ENCODE data around the gene CCDC116.
"Not testable (repeated sequence)": the region's sequence is repeated elsewhere in the genome, so short reads cannot be mapped to it uniquely, and the experiment has no call there.

Gene CCDC116

DNA sequence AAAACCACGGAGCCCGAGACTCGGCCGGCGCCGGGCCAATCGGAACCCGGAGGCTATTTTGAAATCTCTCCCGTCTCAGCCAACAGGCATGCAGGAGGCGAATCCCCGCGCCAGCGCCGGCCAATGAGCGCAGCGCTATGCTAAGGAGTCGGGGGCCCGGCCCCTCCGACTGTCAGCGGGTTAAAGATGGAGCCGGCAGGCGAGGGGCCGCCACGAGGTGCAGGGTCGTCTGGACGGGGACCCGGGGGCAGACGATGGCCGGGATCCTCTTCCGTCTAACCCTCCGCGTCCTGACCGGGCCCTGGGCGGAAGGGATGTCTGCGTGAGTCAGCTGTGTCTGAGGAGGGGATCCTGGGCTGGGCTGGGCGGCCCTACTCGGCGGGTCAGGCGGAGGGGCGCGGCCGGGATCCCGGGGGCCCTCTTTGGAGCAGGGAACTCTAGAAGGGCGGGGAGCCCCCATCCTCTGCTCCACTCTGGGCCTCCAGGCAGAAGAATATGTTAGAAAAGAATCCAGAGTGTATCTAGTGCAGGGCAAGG is 19.5 kb downstream of the CCDC116 start:
- peak; percentile 83 for DNase-seq (ENCODE audit: low read depth)

DNA sequence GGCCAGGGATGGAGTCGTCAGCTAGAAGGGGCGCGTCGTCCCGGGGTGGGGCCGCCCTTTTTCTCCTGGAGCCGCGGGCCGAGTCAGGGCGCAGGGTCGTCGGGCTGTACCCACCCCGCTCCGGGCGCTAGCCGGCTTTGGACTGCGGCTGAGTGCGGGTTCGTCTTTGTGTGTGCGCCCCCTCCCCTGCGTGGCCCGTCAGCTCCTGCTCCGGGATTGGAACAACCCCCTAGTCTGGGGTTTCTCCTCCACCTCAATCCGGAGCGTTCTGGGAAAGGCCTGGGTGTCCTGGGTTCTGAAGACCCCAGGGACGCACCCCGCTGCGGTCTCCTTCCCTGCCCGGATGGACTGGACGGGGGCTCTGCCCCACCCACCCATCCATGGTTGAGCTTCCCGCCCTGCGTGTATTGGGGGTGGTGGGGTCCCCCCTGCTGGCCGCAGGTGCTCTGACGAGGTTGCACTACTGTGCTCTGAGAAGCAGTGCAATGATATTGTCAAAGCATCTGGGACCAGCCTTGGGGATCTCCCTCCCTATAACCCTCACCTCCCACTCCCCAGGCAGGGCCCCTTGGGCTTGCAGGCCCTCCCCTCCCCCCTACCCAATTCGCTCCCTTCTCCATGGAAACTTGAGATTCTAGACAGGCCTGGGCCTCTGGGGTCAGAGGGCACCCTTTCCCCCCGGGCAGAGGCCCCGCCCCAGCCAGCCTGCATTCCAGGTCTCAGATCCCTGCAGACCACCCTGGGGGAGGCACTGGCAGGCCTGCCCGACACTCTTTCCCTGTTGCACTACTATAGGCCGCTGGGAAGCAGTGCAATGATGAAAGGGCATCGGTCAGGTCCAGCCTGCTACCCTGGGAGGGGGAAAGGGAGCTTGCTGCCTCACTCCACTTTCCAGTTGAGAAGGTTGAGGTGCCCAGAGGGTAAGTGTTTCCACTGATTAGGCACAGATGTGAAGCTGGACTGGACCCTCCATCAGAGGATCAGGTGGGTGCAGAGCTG is 20.3 kb downstream of the CCDC116 start:
- no peak for DNase-seq (ENCODE audit: low read depth)

DNA sequence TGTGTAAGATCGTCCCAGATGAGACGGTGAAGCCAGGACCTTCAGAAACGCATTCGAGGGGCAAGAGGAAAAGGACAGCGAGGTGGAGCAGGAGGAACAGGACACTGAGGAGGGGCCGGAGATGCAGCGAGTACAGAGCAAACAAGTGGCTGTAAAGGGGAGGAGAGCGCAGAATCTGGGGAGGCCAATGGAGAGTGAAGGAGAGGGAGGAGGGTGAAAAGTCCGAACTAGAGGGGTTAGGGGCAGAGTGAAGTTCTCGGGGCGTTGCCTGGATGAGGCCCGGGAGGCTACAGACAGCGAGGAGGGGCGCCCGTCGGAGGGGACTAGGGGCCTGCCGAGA is 24.4 kb downstream of the CCDC116 start:
- no peak for DNase-seq (ENCODE audit: low read depth)

DNA sequence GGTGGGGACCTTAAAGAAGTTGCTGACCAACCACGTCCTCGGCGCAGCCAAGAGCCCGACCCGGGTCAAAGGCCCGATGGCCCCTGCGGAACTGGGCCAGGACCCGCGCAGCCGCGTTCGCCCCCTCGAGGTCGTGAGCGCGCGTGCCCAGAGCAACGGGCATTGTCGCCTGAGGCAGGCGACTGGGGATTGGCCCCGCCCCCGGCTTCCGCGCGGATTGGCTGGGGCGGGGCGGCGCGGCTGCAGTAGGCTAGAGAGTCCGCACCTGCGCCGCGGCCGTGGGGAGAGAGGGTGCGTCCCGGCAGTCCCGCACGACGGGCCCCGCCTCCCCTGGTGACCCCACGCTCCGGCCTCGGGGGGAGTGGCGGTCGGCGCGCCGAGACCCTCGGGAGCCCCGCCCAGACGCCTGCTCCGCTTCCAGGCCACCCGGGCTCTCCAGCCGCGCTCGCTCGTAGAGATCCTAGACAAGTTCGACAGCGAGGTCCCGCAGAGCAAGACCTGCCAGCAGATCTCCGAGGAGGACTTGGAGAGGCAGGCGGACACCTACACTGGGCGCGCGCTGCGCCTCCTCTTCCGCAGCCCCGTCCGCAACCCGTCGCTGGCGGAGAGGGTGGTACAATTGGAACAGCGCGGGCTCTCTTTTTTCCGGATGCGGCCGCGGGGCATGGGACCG is 24.9 kb downstream of the CCDC116 start:
- no peak for DNase-seq (ENCODE audit: low read depth)

DNA sequence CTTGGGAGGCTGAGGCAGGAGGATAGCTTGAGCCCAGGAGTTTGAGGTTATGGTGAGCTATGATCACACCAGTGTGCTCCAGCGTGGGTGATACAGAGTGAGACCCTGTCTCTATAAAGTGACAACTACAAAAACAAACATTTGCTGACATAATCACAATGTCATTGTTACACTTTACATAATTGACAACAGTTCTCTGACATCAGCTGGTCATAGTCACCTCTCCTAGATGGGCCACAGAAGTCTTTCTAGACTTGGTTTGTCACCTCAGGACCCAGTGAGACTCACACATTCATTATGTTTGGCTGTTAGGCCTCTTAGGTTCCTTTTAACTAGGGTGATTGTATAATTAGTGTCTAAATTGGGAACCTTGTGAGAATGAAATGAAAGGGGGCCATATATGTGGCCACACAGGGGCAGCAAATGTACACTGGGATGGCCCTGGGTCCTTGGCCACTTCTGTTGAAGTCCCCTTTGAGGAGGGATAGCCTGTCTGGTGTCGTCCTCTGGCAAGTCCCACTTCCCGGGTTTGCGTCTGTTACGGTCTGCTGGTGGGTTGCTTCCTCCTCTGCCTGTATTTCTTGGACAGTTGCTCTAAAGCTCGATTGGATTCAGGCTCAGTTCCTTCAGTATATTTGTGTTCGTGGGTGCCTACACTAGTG is 27.4 kb downstream of the CCDC116 start:
- no peak for DNase-seq (ENCODE audit: low read depth)

DNA sequence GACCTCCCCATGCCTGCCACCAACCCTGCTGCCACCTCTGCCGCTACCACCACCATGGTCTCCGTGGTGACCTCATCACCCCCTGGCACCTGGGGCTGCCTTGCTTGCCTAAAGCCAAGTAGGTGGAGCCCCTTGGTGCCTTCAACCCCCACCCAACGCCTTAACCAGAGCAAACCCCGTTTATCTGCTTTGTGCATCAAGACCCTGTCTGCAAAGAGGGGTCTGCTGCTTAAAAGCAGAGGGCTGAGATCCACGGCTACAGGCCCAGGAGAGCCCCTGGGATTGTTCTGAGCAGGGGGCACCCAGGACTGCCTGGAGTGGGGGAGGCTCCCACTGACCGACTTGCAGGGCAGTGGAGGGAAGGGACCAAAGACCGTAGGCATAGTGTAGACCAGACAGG is 28.3 kb downstream of the CCDC116 start:
- DNase-seq (ENCODE audit: low read depth), result no peak

DNA sequence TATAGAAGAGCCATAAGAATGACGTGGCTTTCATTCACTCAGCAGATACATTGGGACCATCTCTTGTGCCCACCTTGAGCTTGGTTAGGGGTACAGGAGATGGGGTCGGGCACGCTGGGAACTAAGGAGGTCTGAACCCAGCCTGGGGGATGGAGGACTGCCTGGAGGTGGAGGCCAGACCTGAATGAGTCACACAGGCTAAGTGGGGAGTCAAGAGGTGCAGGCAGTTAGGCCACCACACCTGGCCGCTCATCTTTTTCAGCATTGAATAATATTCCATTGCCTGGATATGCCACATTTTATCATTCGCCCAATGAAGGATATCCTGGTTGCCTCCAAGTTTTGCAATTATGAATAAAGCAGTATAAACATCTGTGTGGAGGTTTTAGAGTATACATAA is 29.4 kb downstream of the CCDC116 start:
- no peak for DNase-seq (ENCODE audit: low read depth)

DNA sequence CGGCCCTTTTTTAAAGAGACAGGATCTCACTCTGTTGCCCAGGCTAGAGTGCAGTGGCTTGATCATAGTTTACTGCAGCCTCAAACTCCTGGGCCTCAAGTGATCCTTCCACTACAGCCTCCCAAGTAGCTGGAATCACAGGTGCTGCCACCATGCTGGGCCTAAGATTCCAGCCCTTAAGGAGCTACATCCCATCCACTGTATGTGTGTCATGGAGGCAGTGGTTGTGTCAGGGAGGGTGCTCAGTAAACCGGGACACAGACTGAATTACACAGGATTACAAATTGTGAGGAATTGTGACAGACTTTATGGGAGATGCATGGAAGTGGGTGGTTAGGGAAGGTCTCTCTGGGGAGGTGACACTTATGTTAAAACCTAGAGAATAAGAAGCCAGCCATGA is 31.2 kb downstream of the CCDC116 start:
- no peak for DNase-seq (ENCODE audit: low read depth)

DNA sequence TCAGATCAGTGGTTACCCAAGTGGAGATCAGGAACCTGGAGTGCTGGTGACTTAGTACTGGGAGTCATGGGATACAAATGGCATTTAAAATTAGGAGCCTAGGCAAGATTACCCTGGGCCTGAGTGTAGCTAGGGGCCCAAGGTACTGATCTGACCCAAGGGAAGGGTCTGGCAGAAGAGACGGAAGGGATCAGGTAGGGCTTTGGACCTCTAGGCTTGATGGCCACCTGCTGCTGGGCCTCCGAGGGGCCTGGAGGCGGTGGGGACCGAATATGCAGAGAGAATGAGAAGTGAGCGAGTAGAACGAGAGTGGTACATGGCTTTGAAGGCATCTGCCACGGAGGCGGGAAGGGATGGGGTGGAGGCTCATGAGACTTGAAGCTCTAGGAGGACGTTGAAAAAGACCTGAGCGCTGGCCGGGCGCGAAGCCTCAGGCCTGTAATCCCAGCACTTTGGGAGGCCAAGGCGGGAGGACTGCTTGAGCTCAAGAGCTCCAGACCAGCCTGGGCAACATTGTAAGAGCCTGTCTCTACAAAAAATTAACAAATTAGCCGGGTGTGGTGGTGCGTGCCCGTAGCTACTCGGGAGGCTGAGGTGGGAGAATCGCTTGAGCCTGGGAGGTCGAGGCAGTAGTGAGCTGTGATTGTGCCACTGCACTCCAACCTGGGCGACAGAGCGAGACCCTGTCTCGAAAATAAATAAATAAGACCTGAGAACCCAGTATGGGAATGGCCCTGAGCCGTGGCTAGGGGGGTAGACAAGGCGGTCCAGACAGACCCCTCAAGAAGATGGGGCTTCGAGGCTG is 32.7 kb downstream of the CCDC116 start:
- no peak for DNase-seq (ENCODE audit: low read depth)

DNA sequence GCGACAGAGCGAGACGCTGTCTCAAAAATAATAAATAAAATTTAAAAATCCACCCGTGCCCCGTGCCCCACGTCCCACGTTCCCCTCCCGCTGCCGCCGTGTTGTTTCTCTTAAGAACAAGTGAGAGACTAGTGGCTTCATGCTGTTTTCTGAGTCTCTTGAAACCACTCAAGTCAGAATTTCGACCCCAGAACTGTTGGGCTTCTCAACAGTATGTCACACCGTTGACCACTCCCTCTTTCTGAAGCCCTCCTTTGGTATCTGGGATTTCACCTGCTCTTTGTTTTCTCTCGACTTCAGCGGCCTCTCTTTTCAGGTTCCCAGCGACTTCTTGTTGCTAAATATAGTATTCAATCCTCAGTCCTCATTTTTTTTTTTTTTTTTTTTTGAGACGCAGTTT is 34.2 kb downstream of the CCDC116 start:
- no peak for DNase-seq (ENCODE audit: low read depth)

DNA sequence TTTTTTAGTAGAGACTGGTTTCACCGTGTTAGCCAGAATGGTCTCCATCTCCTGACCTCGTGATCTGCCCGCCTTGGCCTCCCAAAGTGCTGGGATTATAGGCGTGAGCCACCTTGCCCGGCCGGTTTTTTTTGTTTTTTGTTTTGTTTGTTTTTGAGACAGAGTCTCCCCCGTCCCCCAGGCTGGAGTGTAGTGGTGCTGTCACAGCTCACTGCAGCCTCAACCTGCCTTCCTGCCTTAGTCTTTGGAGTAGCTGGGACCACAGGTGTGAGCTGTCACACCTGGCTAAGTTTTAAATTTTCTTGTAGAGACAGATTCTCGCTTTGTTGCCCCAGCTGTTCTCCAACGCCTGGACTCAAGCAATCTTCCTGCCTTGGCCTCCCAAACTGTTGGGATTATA is 36.5 kb downstream of the CCDC116 start:
- no peak for DNase-seq (ENCODE audit: low read depth)

DNA sequence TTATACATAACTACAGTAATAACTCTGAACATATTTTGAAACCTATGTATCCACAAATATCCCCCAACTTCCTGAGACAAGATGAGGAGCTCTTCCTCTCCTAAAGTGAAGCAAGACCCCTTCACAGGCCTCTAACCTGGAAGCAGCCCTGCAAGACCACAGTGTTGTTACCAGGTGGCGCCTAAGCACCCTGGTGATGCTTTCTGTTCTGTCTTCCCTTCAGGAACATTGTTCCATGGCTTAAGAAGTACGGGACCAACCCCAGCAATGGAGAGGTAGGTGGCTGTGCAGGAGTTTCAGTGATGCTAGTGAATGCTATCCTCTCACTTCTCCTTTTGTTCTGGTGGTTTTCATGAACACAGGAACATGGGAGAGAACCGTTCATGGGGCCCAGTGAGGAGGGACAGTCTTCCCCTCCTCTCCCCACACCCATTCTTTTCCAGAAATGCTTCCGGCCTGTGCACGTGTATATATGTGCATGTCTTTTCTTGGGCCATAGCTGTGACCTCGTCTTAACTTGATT is 39.6 kb downstream of the CCDC116 start:
- DNase-seq (ENCODE audit: low read depth), result no peak

DNA sequence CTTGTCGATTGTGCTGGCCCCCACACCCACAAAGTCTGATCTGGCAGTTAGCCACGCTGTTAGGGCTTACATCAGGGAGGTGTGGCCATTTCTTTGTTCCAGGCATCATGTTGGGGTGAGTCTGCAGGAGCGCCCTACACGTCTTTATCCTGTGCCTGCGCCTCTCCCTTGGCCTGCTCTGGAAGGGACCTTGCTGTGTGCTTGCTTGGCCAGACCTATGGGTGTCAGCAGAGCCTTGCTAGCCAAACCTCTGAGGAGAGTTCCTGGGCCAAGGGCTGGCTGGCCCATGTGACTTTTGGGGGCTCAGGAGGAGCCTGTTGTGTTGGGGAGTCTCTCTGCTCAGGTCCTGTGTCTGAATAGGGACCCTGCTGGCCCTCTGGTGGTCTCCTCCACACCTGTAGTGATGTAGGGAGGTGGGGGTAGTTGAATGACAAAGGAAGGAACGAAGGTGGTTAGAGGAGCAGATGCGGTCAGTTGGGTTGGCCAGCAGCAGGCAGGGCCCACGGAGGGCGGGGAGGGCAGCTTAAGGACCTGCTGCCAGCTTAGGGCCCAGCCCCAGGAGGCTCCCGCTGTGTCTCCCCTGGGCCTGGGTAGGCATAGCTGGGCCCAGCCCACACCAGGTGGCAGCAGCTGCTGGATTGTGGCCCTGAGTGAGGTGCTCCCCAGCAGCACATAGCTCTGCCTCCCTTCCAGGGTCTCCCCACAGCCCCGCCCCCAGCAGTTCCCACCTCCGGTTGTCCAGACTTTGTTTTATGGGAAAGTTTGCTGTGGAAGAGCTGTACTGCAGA is 41.2 kb downstream of the CCDC116 start:
- no peak for DNase-seq (ENCODE audit: low read depth)

DNA sequence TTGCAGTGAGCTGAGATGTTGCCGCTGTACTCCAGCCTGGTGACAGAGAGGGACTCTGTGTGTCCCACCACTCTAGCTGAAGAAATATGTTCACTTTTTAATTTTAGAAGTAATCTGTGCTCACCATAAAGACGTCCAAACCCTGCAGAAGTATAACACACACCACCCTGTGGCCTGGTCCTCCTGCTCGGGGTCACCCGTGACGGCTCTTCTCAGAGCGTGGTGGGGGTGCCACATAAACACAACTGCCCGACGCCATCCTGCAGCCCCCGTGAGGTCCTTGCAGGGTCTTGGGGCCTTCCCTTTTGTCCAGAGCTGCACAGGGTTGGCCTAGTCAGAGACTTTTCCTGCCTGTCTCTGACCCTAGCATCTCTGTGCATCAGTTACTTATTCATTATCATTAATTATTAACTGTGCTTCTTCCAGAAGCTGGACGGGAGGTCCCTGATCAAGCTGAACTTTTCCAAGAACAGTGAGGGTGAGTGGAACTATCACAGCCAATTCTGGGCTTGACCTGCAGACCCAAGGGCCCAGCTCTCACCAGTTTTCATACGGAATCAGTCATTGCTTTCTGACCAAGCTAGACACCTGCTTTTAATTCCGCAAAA is 42.2 kb downstream of the CCDC116 start:
- DNase-seq (ENCODE audit: low read depth), result no peak

DNA sequence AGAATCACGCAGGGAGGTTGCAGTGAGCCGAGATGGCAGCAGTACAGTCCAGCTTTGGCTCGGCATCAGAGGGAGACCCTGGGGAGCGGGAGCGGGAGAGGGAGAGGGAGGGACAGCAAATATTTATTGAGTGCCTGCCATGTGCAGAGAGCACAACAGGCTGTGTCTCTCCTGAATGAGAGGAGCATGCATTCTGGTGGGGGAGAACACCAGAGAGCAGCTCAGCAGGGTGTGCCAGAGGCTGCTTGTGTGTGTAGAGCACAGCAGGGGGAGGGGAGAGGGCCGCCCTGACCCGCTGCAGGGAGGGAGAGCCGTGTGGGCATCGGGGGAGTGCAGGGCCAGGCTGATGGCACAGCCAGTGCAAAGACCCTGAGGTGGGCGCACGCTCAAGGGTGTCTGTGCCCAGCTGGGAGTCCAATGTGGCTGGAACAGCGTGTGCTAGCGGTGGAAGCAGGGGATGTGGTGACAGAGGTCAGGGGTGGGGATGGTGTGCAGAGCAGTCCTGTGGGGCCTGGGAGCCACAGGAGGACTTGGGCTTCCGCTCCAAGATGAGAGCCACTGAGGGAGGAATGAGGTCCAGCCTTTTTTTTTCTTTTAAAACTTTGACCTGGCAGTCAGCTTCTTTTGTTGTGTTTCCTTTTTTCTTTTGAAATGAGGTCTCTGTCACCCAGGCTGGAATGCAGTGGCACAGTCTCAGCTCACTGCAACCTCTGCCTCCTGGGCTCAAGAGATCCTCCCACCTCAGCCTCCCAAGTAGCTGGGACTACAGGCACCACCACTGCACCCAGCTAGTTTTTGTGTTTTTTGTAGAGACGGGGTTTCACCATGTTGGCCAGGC is 45.3 kb downstream of the CCDC116 start:
- DNase-seq (ENCODE audit: low read depth), result no peak

DNA sequence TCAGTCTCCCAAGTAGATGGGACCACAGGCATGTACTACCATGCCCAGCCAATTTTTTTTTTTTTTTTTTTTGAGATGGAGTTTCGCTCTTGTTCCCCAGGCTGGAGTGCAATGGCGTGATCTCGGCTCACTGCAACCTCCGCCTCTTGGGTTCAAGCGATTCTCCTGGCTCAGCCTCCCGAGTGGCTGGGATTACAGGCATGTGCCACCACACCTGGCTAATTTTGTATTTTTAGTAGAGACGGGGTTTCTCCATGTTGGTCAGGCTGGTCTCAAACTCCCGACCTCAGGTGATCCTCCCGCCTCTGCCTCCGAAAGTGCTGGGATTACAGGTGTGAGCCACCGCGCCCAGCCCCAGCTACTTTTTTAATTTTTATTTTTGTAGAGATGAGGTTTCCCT is 46.3 kb downstream of the CCDC116 start:
- DNase-seq (ENCODE audit: low read depth), result not testable (repeated sequence)

DNA sequence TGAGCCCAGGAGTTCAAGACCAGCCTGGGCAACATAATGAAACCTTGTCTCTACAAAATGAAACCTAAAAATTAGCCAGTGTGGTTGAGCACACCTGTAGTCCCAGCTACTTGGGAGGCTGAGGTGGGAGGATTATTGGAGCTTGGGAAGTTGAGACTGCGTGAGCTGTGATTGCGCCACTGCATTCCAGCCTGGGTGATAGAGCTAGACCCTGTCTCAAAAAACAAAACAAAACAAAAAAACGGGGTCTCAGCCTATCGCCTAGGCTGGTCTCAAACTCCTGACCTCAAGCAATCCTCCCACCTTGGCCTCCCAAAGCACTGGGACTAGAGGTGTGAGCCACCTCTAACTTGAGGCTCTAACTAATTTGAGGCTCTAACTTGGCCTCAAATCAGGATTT is 46.8 kb downstream of the CCDC116 start:
- DNase-seq (ENCODE audit: low read depth), result no peak

DNA sequence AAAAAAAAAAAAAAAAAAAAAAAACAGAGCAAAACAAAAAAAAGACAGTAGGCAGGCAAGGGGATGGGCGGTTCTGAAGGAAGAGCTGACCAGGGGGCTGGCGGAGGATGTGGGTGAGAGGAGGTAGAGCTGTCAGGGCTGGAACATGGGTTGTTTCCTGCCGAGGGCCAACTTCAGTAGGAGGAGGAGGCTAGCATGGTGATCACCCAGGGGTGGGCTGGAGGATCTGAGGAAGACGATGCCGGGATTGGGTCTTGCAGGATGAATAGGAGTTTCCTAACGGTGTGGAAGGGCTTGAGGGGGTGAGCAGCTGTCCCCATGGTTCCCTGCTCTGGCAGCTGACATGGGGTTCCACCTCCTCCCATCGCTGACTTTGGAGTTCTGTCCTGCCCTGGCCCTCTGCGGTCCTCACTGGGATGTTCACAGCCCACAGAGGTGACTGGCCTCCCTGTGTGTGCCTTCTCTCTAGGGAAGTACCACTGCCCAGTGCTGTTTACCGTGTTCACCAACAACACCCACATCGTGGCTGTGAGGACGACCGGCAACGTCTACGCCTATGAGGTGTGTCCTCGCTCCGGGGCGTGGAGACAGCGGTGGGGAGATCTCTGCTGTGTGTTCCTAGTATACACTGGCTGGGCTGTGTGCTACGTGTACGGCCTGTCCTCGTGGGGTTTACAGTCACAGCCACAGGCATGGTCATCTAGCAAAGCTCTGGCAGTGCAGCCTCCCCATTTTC is 48.4 kb downstream of the CCDC116 start:
- DNase-seq (ENCODE audit: low read depth), result no peak

Data from fibroblast of gingiva (primary cell).